SU-DHL-6 (cell line): Measurements from ENCODE around the gene ETFA.

Experiments
- H2AFZ ChIP-seq: fragments of 200-600 bp; sonication (generic); 2 replicates; pipeline ENCODE4 v1.6.1; 2014; ENCODE audit warnings: low read depth, mild to moderate bottlenecking, moderate library complexity, mixed read lengths, antibody characterized with exemption, low read length; ENCODE audit not compliant: severe bottlenecking
- H3F3A ChIP-seq: fragments of 200-600 bp; shearing (Covaris generic); 2 replicates; pipeline ENCODE4 v1.6.0; 2016; ENCODE audit warnings: antibody characterized with exemption, mild to moderate bottlenecking; ENCODE audit not compliant: insufficient read depth
- H3K27ac ChIP-seq: fragments of 200-600 bp; sonication (generic); 2 replicates; pipeline ENCODE4 v1.5.1; 2016; ENCODE audit warnings: low read depth, mild to moderate bottlenecking, low read length, moderate library complexity, mixed read lengths
- H3K27me3 ChIP-seq: fragments of 200-600 bp; sonication (generic), shearing (Covaris generic); 2 replicates; pipeline ENCODE4 v1.6.0; 2014; ENCODE audit warnings: mild to moderate bottlenecking, low read length
- H3K36me3 ChIP-seq: fragments of 200-600 bp; sonication (generic); 2 replicates; pipeline ENCODE4 v1.6.1; 2014; ENCODE audit warnings: mild to moderate bottlenecking, low read length, mixed read lengths
- H3K4me2 ChIP-seq: fragments of 300-600, 200-600 bp; shearing (Covaris generic), sonication (generic); 2 replicates; pipeline ENCODE4 v1.6.0; 2014; ENCODE audit warnings: low read length, low read depth, mild to moderate bottlenecking; ENCODE audit not compliant: poor library complexity, severe bottlenecking
- H3K4me3 ChIP-seq: fragments of 200-600 bp; sonication (generic); 2 replicates; pipeline ENCODE4 v1.5.1; 2014; ENCODE audit warnings: antibody characterized with exemption, low read length, mild to moderate bottlenecking, mixed read lengths; ENCODE audit not compliant: insufficient read depth, poor library complexity, severe bottlenecking
- H3K79me2 ChIP-seq: fragments of 200-600 bp; sonication (generic); 2 replicates; pipeline ENCODE4 v1.6.1; 2014; ENCODE audit warnings: mild to moderate bottlenecking, low read length, moderate library complexity; ENCODE audit not compliant: insufficient read depth
- H3K9ac ChIP-seq: fragments of 200-600 bp; sonication (generic); 2 replicates; pipeline ENCODE4 v1.7.0; 2014; ENCODE audit warnings: mild to moderate bottlenecking, low read length
- H3K9me2 ChIP-seq: fragments of 200-600 bp; sonication (generic); replicated peaks from 2 replicates; pipeline ENCODE4 v1.6.1; 2014; ENCODE audit warnings: low read length; ENCODE audit not compliant: insufficient read depth
- H3K9me3 ChIP-seq: fragments of 200-600 bp; sonication (generic); 2 replicates; pipeline ENCODE4 v1.6.1; 2014; ENCODE audit warnings: low read length, mixed read lengths; ENCODE audit not compliant: insufficient read depth
- H4K20me1 ChIP-seq: fragments of 200-600 bp; sonication (generic); 2 replicates; pipeline ENCODE4 v1.6.1; 2014; ENCODE audit warnings: low read depth, mild to moderate bottlenecking, antibody characterized with exemption, low read length, moderate library complexity, mixed read lengths
- EZH2phosphoT487 ChIP-seq: fragments of 200-600 bp; sonication (generic), shearing (Covaris generic); conservative IDR thresholded peaks from 2 replicates; pipeline ENCODE4 v1.6.1; 2018; ENCODE audit warnings: mild to moderate bottlenecking, antibody characterized with exemption, low read length, moderate library complexity, mixed read lengths
- TF ChIP-seq, protein P1 (sequence below): fragments of 200-600 bp; sonication (generic); IDR thresholded peaks from one replicate; pipeline ENCODE4 v1.5.1; 2017; ENCODE audit warnings: antibody characterized with exemption, mild to moderate bottlenecking, low read length, moderate library complexity; ENCODE audit not compliant: insufficient read depth, poor library complexity, severe bottlenecking

The ETFA gene

DNA sequence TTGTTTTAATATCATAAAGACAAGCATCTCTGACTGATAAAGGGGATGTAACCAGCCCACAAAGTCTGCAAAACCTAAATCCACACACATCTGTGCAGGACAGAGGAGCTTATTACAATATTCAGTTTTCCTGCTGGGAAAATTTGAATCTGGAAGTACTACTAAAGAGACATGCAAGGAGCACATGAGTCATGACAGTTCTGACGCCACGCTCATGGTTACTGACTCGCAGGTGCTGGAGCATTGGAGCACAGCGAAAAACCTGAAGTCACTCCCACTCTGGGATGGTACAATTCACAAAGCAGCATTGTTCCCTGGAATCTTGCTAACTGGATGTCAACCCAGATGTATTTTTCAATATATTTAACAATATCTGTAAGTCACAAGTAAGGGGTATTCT lies 17.7 kb upstream of the ETFA start:
- no peak overlapping the region for H3K27ac ChIP-seq
- no peak overlapping the region for H3K4me2 ChIP-seq
- no peaks in the 10 kb centered on the region for H3K9me2 ChIP-seq
- H3F3A ChIP-seq: 0 out of 2 replicates have a peak, but pooled peaks cover 3% of the 10 kb centered on the region
- no peaks in the 10 kb centered on the region for H3K79me2 ChIP-seq
- H2AFZ ChIP-seq: no peak overlapping the region
- H3K36me3 ChIP-seq: no peaks in the 10 kb centered on the region
- no peak overlapping the region for H3K9ac ChIP-seq
- H3K4me3 ChIP-seq: no peak overlapping the region
- TF ChIP-seq, protein P1, sequence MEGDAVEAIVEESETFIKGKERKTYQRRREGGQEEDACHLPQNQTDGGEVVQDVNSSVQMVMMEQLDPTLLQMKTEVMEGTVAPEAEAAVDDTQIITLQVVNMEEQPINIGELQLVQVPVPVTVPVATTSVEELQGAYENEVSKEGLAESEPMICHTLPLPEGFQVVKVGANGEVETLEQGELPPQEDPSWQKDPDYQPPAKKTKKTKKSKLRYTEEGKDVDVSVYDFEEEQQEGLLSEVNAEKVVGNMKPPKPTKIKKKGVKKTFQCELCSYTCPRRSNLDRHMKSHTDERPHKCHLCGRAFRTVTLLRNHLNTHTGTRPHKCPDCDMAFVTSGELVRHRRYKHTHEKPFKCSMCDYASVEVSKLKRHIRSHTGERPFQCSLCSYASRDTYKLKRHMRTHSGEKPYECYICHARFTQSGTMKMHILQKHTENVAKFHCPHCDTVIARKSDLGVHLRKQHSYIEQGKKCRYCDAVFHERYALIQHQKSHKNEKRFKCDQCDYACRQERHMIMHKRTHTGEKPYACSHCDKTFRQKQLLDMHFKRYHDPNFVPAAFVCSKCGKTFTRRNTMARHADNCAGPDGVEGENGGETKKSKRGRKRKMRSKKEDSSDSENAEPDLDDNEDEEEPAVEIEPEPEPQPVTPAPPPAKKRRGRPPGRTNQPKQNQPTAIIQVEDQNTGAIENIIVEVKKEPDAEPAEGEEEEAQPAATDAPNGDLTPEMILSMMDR: no peak
- no peak for TF ChIP-seq EZH2phosphoT487
- H3K27me3 ChIP-seq: no peaks in the 10 kb centered on the region
- no peaks in the 10 kb centered on the region for H3K9me3 ChIP-seq
- H4K20me1 ChIP-seq: no peaks in the 10 kb centered on the region

DNA sequence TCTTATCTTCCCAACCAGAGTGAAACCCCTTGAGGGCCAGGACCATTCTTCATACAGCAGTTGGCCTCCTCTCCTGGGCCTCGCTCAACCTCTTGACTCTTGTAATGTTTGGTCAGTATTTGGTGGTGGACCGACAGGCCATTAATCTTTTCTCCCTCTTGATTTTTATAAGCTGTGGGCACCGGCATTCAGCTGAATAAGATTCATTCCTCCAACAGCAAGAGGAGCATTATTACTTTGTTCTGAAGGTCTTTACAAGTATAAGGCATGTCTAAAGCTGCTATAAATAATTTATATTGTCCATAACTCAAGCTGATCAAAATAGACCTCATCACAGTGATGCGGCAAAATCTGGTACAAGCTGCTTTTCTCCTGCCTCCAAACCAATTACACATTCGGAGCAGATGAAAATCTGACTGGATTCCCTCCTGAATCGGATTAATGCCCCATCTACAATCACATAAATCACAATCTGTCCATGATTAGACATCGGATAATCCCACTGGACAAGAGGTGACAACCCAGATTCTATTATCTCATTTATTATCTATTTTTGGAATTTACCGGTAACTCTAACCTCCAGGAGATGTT lies 16.9 kb upstream of the ETFA start:
- no peaks in the 10 kb centered on the region for H3K36me3 ChIP-seq
- H3K9ac ChIP-seq: no peak overlapping the region
- H3K4me2 ChIP-seq: no peak overlapping the region
- H4K20me1 ChIP-seq: no peaks in the 10 kb centered on the region
- no peak overlapping the region for H3K4me3 ChIP-seq
- TF ChIP-seq, protein P1: no peak
- TF ChIP-seq EZH2phosphoT487: no peak
- H3K9me2 ChIP-seq: no peaks in the 10 kb centered on the region
- no peaks in the 10 kb centered on the region for H3K79me2 ChIP-seq
- H3K27me3 ChIP-seq: no peaks in the 10 kb centered on the region
- H3K9me3 ChIP-seq: no peaks in the 10 kb centered on the region
- H3K27ac ChIP-seq: no peak overlapping the region
- 0 out of 2 replicates have a peak, but pooled peaks cover 5% of the 10 kb centered on the region for H3F3A ChIP-seq
- H2AFZ ChIP-seq: no peak overlapping the region

DNA sequence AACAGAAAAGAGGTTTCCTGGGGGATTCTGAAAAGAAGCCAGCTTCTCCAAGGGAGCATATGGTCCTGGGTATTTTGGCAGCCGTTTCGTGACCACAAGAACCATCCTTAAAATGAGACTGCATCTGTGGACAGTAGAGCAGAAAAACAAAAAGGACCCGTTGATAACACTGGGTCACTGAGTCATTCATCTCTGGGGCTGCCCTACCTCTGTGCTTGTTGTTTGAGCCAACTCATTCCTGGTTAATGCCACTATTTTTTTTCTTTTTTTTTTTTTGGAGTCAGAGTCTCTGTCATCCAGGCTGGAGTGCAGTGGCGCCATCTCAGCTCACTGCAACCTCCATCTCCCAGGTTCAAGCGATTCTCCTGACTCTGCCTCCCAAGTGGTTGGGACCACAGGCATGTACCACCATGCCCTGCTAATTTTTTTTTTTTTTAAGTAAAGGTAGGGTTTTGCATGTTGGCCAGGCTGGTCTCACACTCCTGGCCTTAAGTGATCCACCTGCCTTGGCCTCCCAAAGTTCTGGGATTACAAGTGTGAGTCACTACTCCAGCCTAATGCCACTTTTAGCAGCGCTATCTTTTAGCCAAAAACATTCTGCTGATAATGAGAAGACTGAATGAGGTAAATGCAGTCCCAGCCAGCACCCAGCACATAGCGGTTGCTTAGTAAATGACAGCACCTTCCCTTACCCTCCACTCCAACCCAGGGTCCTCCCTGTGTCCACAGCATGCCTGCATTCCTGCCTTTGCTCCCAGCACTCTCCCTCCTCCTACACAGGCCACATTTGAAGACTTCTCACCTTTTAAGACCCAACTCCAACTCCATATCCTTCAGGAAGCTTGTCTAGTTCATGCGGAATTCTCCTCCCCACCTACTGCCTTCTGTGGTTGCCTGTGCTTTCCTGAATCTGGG lies 16.2 kb upstream of the ETFA start:
- Histone ChIP-seq H3K9me3 (no peaks in the 10 kb centered on the region), H3K4me2 (no peak overlapping the region), H3K27ac (no peak overlapping the region), H3K36me3 (no peaks in the 10 kb centered on the region), H4K20me1 (no peaks in the 10 kb centered on the region), H3F3A (0 out of 2 replicates have a peak, but pooled peaks cover 5% of the 10 kb centered on the region), H3K79me2 (no peaks in the 10 kb centered on the region), H3K4me3 (no peak overlapping the region), H3K9ac (no peak overlapping the region), H2AFZ (no peak overlapping the region), H3K27me3 (no peaks in the 10 kb centered on the region), H3K9me2 (no peaks in the 10 kb centered on the region)
- no peak for TF ChIP-seq EZH2phosphoT487
- TF ChIP-seq, protein P1: no peak
